Caco-2 (cell line): Measurements from ENCODE around the gene SGF29. TPM values are rescaled to one million over a fixed set of nuclear protein-coding genes. Genes with fewer than 3 reads are reported as not detected.

Source experiments
- BruUV-seq: library from RNA; stranded (reverse); fragments of 400-500 nt; replicated peaks from 2 replicates; lab custom pipeline; 2021; lab: Mats Ljungman, UMichigan
- CTCF ChIA-PET: fragments of 300-600 bp; sonication (Branson Sonifier 250); formaldehyde crosslinking; loops from one replicate; lab custom pipeline; 2022; ENCODE audit warnings: antibody characterized with exemption; lab: Charles Lee
- POLR2A ChIA-PET: fragments of 300-600 bp; sonication (Branson Sonifier 250); formaldehyde crosslinking; loops from one replicate; lab custom pipeline; 2022; ENCODE audit warnings: antibody characterized with exemption; lab: Charles Lee
- DNase-seq, 2 experiments: peaks; one replicate each; pipeline versions ENCODE4 v3.0.0 to v3.0.0-alpha.2; 2020 to 2022
- H3K27me3 ChIP-seq: replicated peaks from 2 replicates; pipeline ENCODE4 v1.6.0; 2011; ENCODE audit warnings: low read length; ENCODE audit not compliant: control insufficient read depth, insufficient read depth
- H3K36me3 ChIP-seq: 2 replicates; pipeline ENCODE4 v1.5.1; 2011; ENCODE audit warnings: low read length; ENCODE audit not compliant: control insufficient read depth, insufficient read depth
- H3K4me1 ChIP-seq: fragments of 250-450 bp; sonication (Bioruptor Pico); 2 replicates; pipeline ENCODE4 v1.5.1; 2020; ENCODE audit warnings: mild to moderate bottlenecking
- H3K4me3 ChIP-seq: 2 replicates; pipeline ENCODE4 v1.5.1; 2011; ENCODE audit warnings: low read depth, mild to moderate bottlenecking, control low read depth, low read length
- H3K9me3 ChIP-seq: fragments of 250-450 bp; sonication (Bioruptor Pico); 2 replicates; pipeline ENCODE4 v1.5.1; 2020; ENCODE audit warnings: mild to moderate bottlenecking, moderate library complexity
- H3K27ac Mint-ChIP-seq: one replicate; pipeline ENCODE4 v1.8.0; 2022; ENCODE audit warnings: mixed read lengths; ENCODE audit not compliant: unreplicated experiment
- H3K27me3 Mint-ChIP-seq: one replicate; pipeline ENCODE4 v1.8.0; 2022; ENCODE audit warnings: mixed read lengths; ENCODE audit not compliant: insufficient read depth, unreplicated experiment
- H3K36me3 Mint-ChIP-seq: one replicate; pipeline ENCODE4 v1.8.0; 2022; ENCODE audit warnings: mild to moderate bottlenecking, mixed read lengths; ENCODE audit not compliant: insufficient read depth, unreplicated experiment
- H3K4me1 Mint-ChIP-seq: one replicate; pipeline ENCODE4 v1.8.0; 2022; ENCODE audit warnings: low read depth, mixed read lengths; ENCODE audit not compliant: unreplicated experiment
- H3K4me3 Mint-ChIP-seq: one replicate; pipeline ENCODE4 v1.8.0; 2022; ENCODE audit warnings: mild to moderate bottlenecking, moderate library complexity, mixed read lengths; ENCODE audit not compliant: unreplicated experiment
- H3K9me3 Mint-ChIP-seq: one replicate; pipeline ENCODE4 v1.8.0; 2022; ENCODE audit warnings: mixed read lengths; ENCODE audit not compliant: unreplicated experiment
- CTCF ChIP-seq, 2 experiments: fragments of 200-600 bp in 1 of 2; IDR thresholded peaks; 1 replicate in 1 of 2; 2 replicates in 1 of 2; pipeline versions ENCODE4 v1.5.1 to v1.8.0; 2011 to 2022; ENCODE audit warnings: antibody characterized with exemption in 1 of 2, control low read depth in 1 of 2, inconsistent platforms in 1 of 2, low read depth in 1 of 2, low read length in 1 of 2, mild to moderate bottlenecking in 1 of 2, moderate library complexity in 1 of 2; ENCODE audit not compliant: insufficient read depth in 1 of 2, severe bottlenecking in 1 of 2, unreplicated experiment in 1 of 2
- intact Hi-C: fragments of 100-400 bp; cut with micrococcal nuclease; formaldehyde crosslinking; loops from one replicate; pipeline ENCODE4 v1.10.0; 2022; ENCODE audit not compliant: unreplicated experiment
- total RNA-seq: library from RNA; stranded (reverse); gene quantifications from 2 replicates; pipeline ENCODE4 v1.2.3, GENCODE V29; 2022

SGF29 gene
- total RNA-seq, 1 experiment from 2014 or later, result 29.8 TPM

- no peaks in the 10 kb centered on the region for H3K9me3 ChIP-seq
- no peak for DNase-seq
- no peaks in the 10 kb centered on the region for H3K27me3 Mint-ChIP-seq
- H3K4me1 Mint-ChIP-seq, result no peaks in the 10 kb centered on the region
- H3K36me3 Mint-ChIP-seq, result no peaks in the 10 kb centered on the region
- H3K4me1 ChIP-seq, result no peaks in the 10 kb centered on the region
- TF ChIP-seq CTCF (IDR thresholded peaks at IDR 0.05; ENCODE audit: insufficient read depth in 1 of 2, low read depth in 1 of 2, low read length in 1 of 2, severe bottlenecking in 1 of 2, unreplicated experiment in 1 of 2), result no peak
- no peak overlapping the region for H3K4me3 Mint-ChIP-seq
- intact Hi-C loops, result no loop called here
- no peaks in the 10 kb centered on the region for H3K9me3 Mint-ChIP-seq
- BruUV-seq, result no TSS peak
- ChIA-PET CTCF (interaction anchor here (0.5 to 0.6 kb wide), 2 partner anchors 44 to 84 kb away, joined by 5 to 6 read pairs; no protein-coding TSS in a partner anchor), POLR2A (no interaction called here)
- no peaks in the 10 kb centered on the region for H3K36me3 ChIP-seq
- H3K27me3 ChIP-seq, result no peaks in the 10 kb centered on the region
- no peak overlapping the region for H3K4me3 ChIP-seq
- no peak overlapping the region for H3K27ac Mint-ChIP-seq
Observed at GRCh38 chr16:28573738-28574718, 20.3 kb downstream of the SGF29 start.

- Histone ChIP-seq H3K36me3 (no peaks in the 10 kb centered on the region), H3K27me3 (no peaks in the 10 kb centered on the region), H3K4me3 (no peak overlapping the region), H3K9me3 (no peaks in the 10 kb centered on the region), H3K4me1 (no peaks in the 10 kb centered on the region)
- intact Hi-C loops, result no loop called here
- no peak for TF ChIP-seq CTCF (IDR thresholded peaks at IDR 0.05; ENCODE audit: insufficient read depth in 1 of 2, low read depth in 1 of 2, low read length in 1 of 2, severe bottlenecking in 1 of 2, unreplicated experiment in 1 of 2)
- Mint-ChIP-seq H3K4me3 (no peak overlapping the region), H3K27ac (no peak overlapping the region), H3K27me3 (no peaks in the 10 kb centered on the region), H3K36me3 (no peaks in the 10 kb centered on the region), H3K9me3 (no peaks in the 10 kb centered on the region), H3K4me1 (no peaks in the 10 kb centered on the region)
- no TSS peak for BruUV-seq
- ChIA-PET CTCF (no interaction called here), POLR2A (no interaction called here)
- DNase-seq, result no peak
Observed at GRCh38 chr16:28574925-28575324, 21.2 kb downstream of the SGF29 start.

GRCh38 chr16:28575446-28576109 lies 21.9 kb downstream of the SGF29 start:
- no peaks in the 10 kb centered on the region for H3K27me3 Mint-ChIP-seq
- no peaks in the 10 kb centered on the region for H3K36me3 Mint-ChIP-seq
- ChIA-PET POLR2A (no interaction called here), CTCF (no interaction called here)
- DNase-seq, result no peak
- no peaks in the 10 kb centered on the region for H3K9me3 ChIP-seq
- intact Hi-C loops, result no loop called here
- no peaks in the 10 kb centered on the region for H3K27me3 ChIP-seq
- H3K4me1 Mint-ChIP-seq, result no peaks in the 10 kb centered on the region
- no peak overlapping the region for H3K4me3 Mint-ChIP-seq
- BruUV-seq, result no TSS peak
- no peak overlapping the region for H3K27ac Mint-ChIP-seq
- no peaks in the 10 kb centered on the region for H3K4me1 ChIP-seq
- H3K9me3 Mint-ChIP-seq, result no peaks in the 10 kb centered on the region
- no peak overlapping the region for H3K4me3 ChIP-seq
- no peak for TF ChIP-seq CTCF (IDR thresholded peaks at IDR 0.05; ENCODE audit: insufficient read depth in 1 of 2, low read depth in 1 of 2, low read length in 1 of 2, severe bottlenecking in 1 of 2, unreplicated experiment in 1 of 2)
- H3K36me3 ChIP-seq, result no peaks in the 10 kb centered on the region
